ENCODE data around the gene LARP4.
"Not testable (repeated sequence)": the region's sequence is repeated elsewhere in the genome, so short reads cannot be mapped to it uniquely, and the experiment has no call there.

LARP4 gene

GRCh38 chr12:50400638-50401499 is at the start of gene LARP4:
TSS of gene LARP4 (plus strand) at chr12:50400885. CDS start at chr12:50401011, 126 bp downstream.
- DNase-seq: peak; percentile 92

GRCh38 chr12:50351120-50352043 is 49.3 kb upstream of the LARP4 start:
- no peak for DNase-seq

- no peak for DNase-seq
Observed at GRCh38 chr12:50353404-50353803, 47.3 kb upstream of the LARP4 start.

GRCh38 chr12:50353869-50354593 is 46.7 kb upstream of the LARP4 start:
- no peak for DNase-seq

GRCh38 chr12:50354908-50355307 is 45.8 kb upstream of the LARP4 start:
- no peak for DNase-seq

- no peak for DNase-seq
Observed at GRCh38 chr12:50355365-50355764, 45.3 kb upstream of the LARP4 start.

- DNase-seq: no peak
Observed at GRCh38 chr12:50362671-50363070, 38.0 kb upstream of the LARP4 start.

- no peak for DNase-seq
Observed at GRCh38 chr12:50363141-50363540, 37.5 kb upstream of the LARP4 start.

GRCh38 chr12:50365709-50366406 is 34.8 kb upstream of the LARP4 start:
- no peak for DNase-seq

- not testable (repeated sequence) for DNase-seq
Observed at GRCh38 chr12:50370672-50371071, 30.0 kb upstream of the LARP4 start.

GRCh38 chr12:50375802-50376201 is 24.9 kb upstream of the LARP4 start:
- no peak for DNase-seq

GRCh38 chr12:50380761-50381325 is 19.8 kb upstream of the LARP4 start:
- no peak for DNase-seq

- no peak for DNase-seq
Observed at GRCh38 chr12:50387487-50387886, 13.2 kb upstream of the LARP4 start.

- DNase-seq: no peak
Observed at GRCh38 chr12:50387972-50388478, 12.7 kb upstream of the LARP4 start.

- not testable (repeated sequence) for DNase-seq
Observed at GRCh38 chr12:50388793-50389192, 11.9 kb upstream of the LARP4 start.

GRCh38 chr12:50390316-50390741 is 10.4 kb upstream of the LARP4 start:
- DNase-seq: no peak

- DNase-seq: no peak
Observed at GRCh38 chr12:50394469-50395029, 6.1 kb upstream of the LARP4 start.

- no peak for DNase-seq
Observed at GRCh38 chr12:50397117-50397650, 3.5 kb upstream of the LARP4 start.

- no peak for DNase-seq
Observed at GRCh38 chr12:50398931-50399330, 1.8 kb upstream of the LARP4 start.

GRCh38 chr12:50400104-50400637 is 514 bp upstream of the LARP4 start:
- no peak for DNase-seq
